ENCODE data around the gene HOXA4. TPM values are rescaled to one million over a fixed set of nuclear protein-coding genes. Genes with fewer than 3 reads are reported as not detected.

Gene HOXA4
- total and polyA plus RNA-seq, 8 donors: 0.55 to 17.0 (median 4.2) TPM

DNA sequence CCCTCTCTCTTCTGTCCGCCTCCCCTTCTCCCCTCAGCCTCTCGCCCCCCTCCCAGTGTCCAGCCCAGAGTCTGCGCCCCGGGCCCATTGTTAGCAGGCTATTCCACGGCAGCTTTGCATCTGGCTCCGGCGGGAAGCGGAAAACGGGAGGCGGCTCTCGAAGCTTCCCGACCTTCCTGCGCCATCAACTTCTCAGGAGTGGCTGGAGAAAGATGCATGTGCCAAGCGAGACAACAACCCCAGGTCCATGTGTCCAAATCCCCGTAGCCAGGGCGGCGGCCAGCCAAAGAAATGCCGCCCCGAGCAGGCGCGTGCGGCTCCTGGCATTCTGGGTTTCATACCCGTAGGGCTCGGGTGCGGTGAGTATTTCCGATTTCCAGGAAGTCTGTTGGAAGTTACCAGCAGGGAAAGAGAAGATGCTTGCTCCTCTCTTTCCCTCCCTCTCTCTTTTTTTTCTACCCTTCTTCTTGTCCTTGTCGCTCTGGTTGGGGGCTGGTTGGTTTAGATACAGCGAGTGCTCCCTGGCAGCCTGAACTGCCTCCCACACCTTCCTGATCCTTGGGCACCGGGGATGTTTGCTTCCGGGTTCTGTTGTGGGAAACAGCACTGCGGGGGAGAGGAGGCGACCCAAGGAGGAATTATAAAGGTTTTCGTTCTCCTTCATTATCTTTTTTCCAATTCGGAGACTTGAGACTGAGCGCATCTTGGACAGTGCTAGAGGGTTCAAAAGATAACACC, 26.9 kb downstream of the HOXA4 start:
- H3K36me3 ChIP-seq: no peaks in the 10 kb centered on the region
- peak in 1 of 2 donors; percentile 72 for DNase-seq
- TF ChIP-seq EP300 (IDR thresholded peaks at IDR 0.05): no peak
- peak in 1 of 3 donors; percentile 10 for TF ChIP-seq POLR2AphosphoS5 (IDR thresholded peaks at IDR 0.05)
- intact Hi-C loops (cut with DNase I; ENCODE audit: low total_unique reads): no loop called here
- H3K27ac ChIP-seq: peak overlapping the region; percentile 37 to 99 (median 94)
- H3K4me1 ChIP-seq: peaks cover 0 to 47% (median 15%) of the 10 kb centered on the region in 4 donors
- peaks cover 6 to 98% (median 68%) of the 10 kb centered on the region in 3 donors for H3K27me3 ChIP-seq
- WGBS, 5 donors: 24 to 47% (median 38%) methylated on average over 33 to 35 of the region's 35 CpGs
- H3K9me3 ChIP-seq: peaks cover 0 to 4% (median 0%) of the 10 kb centered on the region in 4 donors
- peak overlapping the region; percentile 41 to 81 (median 52) for H3K4me3 ChIP-seq

DNA sequence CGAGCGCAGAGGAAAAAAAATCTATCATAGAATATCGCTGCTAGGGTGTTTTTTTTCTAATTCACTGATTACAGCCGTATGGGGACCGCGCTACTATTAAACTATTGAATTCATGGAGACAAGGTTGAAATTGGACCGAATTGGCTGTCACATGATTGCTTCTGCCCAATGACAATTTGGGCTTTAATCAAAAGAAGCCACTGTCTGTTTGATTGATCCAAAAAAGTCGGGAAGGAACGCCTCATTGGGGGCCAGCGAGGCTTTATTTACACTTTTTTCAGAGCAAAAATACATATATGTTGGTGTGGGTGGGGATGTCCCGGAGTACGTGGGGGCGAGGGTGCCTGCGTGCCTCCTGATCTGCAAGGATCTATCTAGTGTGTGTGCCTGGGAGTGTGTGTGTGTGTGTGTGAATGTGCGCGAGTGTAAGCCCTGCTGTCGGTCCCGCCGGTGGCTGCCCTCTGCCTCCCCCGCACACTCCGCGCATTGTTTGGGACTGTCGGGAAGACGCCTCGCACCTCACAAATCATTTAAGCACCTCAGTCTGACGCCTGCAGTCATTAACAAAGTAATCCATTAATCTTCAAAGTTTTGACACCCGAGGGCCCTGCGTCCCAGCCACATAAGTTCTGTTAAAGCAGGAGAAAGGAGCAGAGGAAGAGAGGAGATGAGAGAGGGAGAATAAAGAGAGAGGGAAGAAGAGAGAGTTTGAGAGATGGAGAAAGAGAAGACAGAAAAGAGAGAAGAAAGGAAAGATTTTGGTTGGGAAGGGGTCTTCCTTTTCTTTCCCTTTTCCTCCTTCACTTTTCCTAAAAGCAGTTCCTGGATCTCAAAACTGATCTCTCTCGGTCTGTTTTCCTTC, 27.7 kb downstream of the HOXA4 start, which contains the start of gene HOXA2:
HOXA2 (minus strand) TSS at position 103 of the 862 bp plus-strand sequence. CDS start 183 bp downstream, outside the sequence.
- Histone ChIP-seq H3K9me3 (peaks cover 0 to 4% (median 0%) of the 10 kb centered on the region in 4 donors), H3K36me3 (no peaks in the 10 kb centered on the region), H3K4me1 (peaks cover under 1 to 46% (median 22%) of the 10 kb centered on the region in 4 donors), H3K27me3 (peaks cover 6 to 98% (median 69%) of the 10 kb centered on the region in 3 donors), H3K27ac (peak within 1 kb of the TSS; percentile 86 to 99 (median 94)), H3K4me3 (peak within 1 kb of the TSS; percentile 41 to 81 (median 52))
- WGBS, 5 donors: 19 to 35% (median 25%) methylated on average over 29 of the region's 29 CpGs
- peak in 1 of 2 donors; percentile 86 for DNase-seq
- TF ChIP-seq EP300 (IDR thresholded peaks at IDR 0.05) (no peak), POLR2A (IDR thresholded peaks at IDR 0.05) (no peak), POLR2AphosphoS5 (IDR thresholded peaks at IDR 0.05) (peak in 1 of 3 donors; percentile 55)
- TF ChIP-seq, protein P1, sequence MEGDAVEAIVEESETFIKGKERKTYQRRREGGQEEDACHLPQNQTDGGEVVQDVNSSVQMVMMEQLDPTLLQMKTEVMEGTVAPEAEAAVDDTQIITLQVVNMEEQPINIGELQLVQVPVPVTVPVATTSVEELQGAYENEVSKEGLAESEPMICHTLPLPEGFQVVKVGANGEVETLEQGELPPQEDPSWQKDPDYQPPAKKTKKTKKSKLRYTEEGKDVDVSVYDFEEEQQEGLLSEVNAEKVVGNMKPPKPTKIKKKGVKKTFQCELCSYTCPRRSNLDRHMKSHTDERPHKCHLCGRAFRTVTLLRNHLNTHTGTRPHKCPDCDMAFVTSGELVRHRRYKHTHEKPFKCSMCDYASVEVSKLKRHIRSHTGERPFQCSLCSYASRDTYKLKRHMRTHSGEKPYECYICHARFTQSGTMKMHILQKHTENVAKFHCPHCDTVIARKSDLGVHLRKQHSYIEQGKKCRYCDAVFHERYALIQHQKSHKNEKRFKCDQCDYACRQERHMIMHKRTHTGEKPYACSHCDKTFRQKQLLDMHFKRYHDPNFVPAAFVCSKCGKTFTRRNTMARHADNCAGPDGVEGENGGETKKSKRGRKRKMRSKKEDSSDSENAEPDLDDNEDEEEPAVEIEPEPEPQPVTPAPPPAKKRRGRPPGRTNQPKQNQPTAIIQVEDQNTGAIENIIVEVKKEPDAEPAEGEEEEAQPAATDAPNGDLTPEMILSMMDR (IDR thresholded peaks at IDR 0.05): no peak
- intact Hi-C loops (cut with DNase I; ENCODE audit: low total_unique reads): no loop called here

DNA sequence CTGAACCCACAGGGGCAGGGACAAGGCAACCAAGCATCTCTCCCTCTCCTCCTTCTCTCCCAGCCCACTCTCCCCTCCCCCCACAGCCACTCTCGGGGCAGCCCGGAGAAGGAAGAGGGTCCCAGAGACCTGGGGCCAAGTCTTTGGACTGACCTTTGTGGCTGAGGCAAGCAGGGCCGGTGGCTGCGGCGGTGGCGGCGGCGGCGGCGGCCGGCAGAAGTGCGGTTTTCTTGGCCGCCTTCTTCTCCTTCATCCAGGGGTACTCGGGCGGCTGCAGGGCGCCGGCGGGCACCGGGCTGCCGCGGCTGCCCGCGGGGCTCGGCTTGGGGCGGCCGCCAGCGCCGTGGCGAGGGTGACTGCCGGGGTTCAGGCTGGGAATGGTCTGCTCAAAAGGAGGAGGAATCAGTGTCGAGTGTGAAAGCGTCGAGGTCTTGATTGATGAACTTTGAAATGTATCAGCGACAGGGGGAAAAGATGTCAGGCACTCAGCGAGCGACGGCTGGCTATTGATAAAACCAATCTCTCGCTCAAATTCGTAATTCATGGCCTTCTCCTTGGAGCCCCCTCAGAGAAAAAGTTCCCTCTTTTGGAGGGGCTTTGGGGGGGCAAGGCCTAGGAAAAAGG, 28.5 kb downstream of the HOXA4 start:
- H3K4me3 ChIP-seq: peak overlapping the region; percentile 41 to 81 (median 52)
- 1 to 9% (median 7%) methylated on average over 22 to 39 of the region's 39 CpGs for WGBS, 5 donors
- H3K4me1 ChIP-seq: peaks cover 8 to 53% (median 26%) of the 10 kb centered on the region in 4 donors
- peaks cover 6 to 97% (median 72%) of the 10 kb centered on the region in 3 donors for H3K27me3 ChIP-seq
- peaks cover 0 to 4% (median 0%) of the 10 kb centered on the region in 4 donors for H3K9me3 ChIP-seq
- DNase-seq: peak in 1 of 2 donors; percentile 63
- TF ChIP-seq POLR2AphosphoS5 (IDR thresholded peaks at IDR 0.05): no peak
- TF ChIP-seq, protein P1 (IDR thresholded peaks at IDR 0.05): no peak
- TF ChIP-seq EP300 (IDR thresholded peaks at IDR 0.05): no peak
- TF ChIP-seq POLR2A (IDR thresholded peaks at IDR 0.05): no peak
- peak overlapping the region; percentile 86 to 99 (median 94) for H3K27ac ChIP-seq
- no peaks in the 10 kb centered on the region for H3K36me3 ChIP-seq
- intact Hi-C loops (cut with DNase I; ENCODE audit: low total_unique reads): no loop called here

DNA sequence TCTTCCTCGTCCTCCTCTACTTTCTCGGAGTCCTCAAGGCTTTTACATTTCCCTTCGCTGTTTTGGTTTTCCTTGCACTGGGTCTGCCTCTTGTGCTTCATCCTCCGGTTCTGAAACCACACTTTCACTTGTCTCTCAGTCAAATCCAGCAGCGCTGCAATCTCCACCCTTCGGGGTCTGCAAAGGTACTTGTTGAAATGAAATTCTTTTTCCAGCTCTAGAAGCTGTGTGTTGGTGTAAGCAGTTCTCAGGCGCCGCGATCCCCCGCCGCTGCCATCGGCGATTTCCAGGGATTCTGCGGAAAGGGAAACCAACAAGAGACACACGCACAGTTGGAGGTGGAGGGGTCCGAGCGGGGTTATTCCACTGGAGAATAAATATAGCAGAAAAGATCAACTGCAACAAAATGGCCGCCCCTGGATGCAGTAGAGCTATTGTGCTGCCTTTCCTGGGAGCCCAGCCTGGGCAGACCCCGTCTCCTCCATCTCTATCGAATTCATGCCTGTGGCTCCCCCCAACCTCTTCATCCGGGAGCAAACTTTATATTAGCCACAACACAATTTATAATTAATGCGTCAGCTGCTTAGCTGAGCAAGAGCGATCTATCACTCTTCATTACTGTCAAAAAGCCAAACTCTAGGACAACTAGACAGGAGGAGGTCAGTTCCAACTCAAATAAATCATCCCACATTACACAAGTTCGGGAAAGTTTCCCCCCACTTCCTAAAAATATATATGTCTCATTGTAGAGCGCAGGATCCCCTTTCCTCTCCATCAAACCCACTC, 29.2 kb downstream of the HOXA4 start:
- WGBS, 5 donors: 25 to 38% (median 35%) methylated on average over 25 of the region's 25 CpGs
- H3K9me3 ChIP-seq: peaks cover 0 to under 1% (median 0%) of the 10 kb centered on the region in 4 donors
- peak overlapping the region; percentile 86 to 99 (median 94) for H3K27ac ChIP-seq
- no peaks in the 10 kb centered on the region for H3K36me3 ChIP-seq
- H3K27me3 ChIP-seq: peaks cover 3 to 99% (median 74%) of the 10 kb centered on the region in 3 donors
- intact Hi-C loops (cut with DNase I; ENCODE audit: low total_unique reads): no loop called here
- peaks cover 8 to 54% (median 33%) of the 10 kb centered on the region in 4 donors for H3K4me1 ChIP-seq
- DNase-seq: peak in 1 of 2 donors; percentile 87
- TF ChIP-seq, protein P1 (IDR thresholded peaks at IDR 0.05): no peak
- TF ChIP-seq EP300 (IDR thresholded peaks at IDR 0.05) (no peak), POLR2AphosphoS5 (IDR thresholded peaks at IDR 0.05) (peak in 2 of 3 donors; percentile 3 to 11), POLR2A (IDR thresholded peaks at IDR 0.05) (no peak)
- peak overlapping the region; percentile 41 to 81 (median 52) for H3K4me3 ChIP-seq
